Neural cell (in vitro differentiated cells): Measurements from ENCODE around the gene THBS1. TPM values are rescaled to one million over a fixed set of nuclear protein-coding genes. Genes with fewer than 3 reads are reported as not detected.

ENCODE experiments used
- H2AFZ ChIP-seq: fragments of 200-600, 300-800 bp; sonication (generic), shearing (Covaris generic); 2 replicates; pipeline ENCODE4 v1.6.0; 2014; ENCODE audit warnings: low read depth, mild to moderate bottlenecking, antibody characterized with exemption, low read length, moderate library complexity
- H3F3A ChIP-seq: fragments of 200-600 bp; shearing (Covaris generic); 2 replicates; pipeline ENCODE4 v1.6.1; 2016; ENCODE audit warnings: mild to moderate bottlenecking, moderate library complexity, mixed read lengths, antibody characterized with exemption, low read length; ENCODE audit not compliant: insufficient read depth, poor library complexity, severe bottlenecking
- H3K27ac ChIP-seq: fragments of 200-600, 300-800 bp; sonication (generic), shearing (Covaris generic); 2 replicates; pipeline ENCODE4 v1.5.1; 2014; ENCODE audit warnings: mild to moderate bottlenecking, low read length, moderate library complexity
- H3K27me3 ChIP-seq: fragments of 300-800, 200-600 bp; sonication (generic), shearing (Covaris generic); 2 replicates; pipeline ENCODE4 v1.6.0; 2014; ENCODE audit warnings: mild to moderate bottlenecking, low read depth, low read length, moderate library complexity; ENCODE audit not compliant: insufficient read depth
- H3K36me3 ChIP-seq: fragments of 300-800, 200-600 bp; sonication (generic), shearing (Covaris generic); 2 replicates; pipeline ENCODE4 v1.5.1; 2014; ENCODE audit warnings: mild to moderate bottlenecking, antibody characterized with exemption, low read length, moderate library complexity; ENCODE audit not compliant: insufficient read depth
- H3K4me2 ChIP-seq: fragments of 300-800, 200-600 bp; sonication (generic), shearing (Covaris generic); 2 replicates; pipeline ENCODE4 v1.6.0; 2014; ENCODE audit warnings: mild to moderate bottlenecking, low read length
- H3K4me3 ChIP-seq: fragments of 300-800, 200-600 bp; sonication (generic), shearing (Covaris generic); 2 replicates; pipeline ENCODE4 v1.5.1; 2014; ENCODE audit warnings: mild to moderate bottlenecking, low read length, moderate library complexity
- H3K79me2 ChIP-seq: fragments of 200-600 bp; shearing (Covaris generic); replicated peaks from 2 replicates; pipeline ENCODE4 v1.6.0; 2014; ENCODE audit warnings: mild to moderate bottlenecking, low read length, moderate library complexity; ENCODE audit not compliant: insufficient read depth
- H3K9ac ChIP-seq: fragments of 300-800, 200-600 bp; sonication (generic), shearing (Covaris generic); 2 replicates; pipeline ENCODE4 v1.6.1; 2016; ENCODE audit warnings: mild to moderate bottlenecking, low read length, mixed read lengths
- H3K9me2 ChIP-seq: fragments of 200-600 bp; shearing (Covaris generic); 2 replicates; pipeline ENCODE4 v1.6.1; 2016; ENCODE audit warnings: mild to moderate bottlenecking, low read length, mixed read lengths; ENCODE audit not compliant: insufficient read depth
- H3K9me3 ChIP-seq: fragments of 200-600, 300-800 bp; sonication (generic), shearing (Covaris generic); 2 replicates; pipeline ENCODE4 v1.6.1; 2016; ENCODE audit warnings: mild to moderate bottlenecking, mixed run types, low read length, moderate library complexity, mixed read lengths
- H4K20me1 ChIP-seq: fragments of 200-600 bp; shearing (Covaris generic); 2 replicates; pipeline ENCODE4 v1.6.1; 2016; ENCODE audit warnings: mild to moderate bottlenecking, mixed run types; ENCODE audit not compliant: insufficient read depth
- EP300 ChIP-seq: fragments of 450-650 bp; conservative IDR thresholded peaks from 2 replicates; pipeline ENCODE4 v1.6.1; 2014; ENCODE audit warnings: antibody characterized with exemption, mild to moderate bottlenecking, moderate library complexity; ENCODE audit not compliant: poor library complexity, severe bottlenecking
- EZH2 ChIP-seq: fragments of 200-600, 300-800 bp; shearing (Covaris generic), sonication (generic); IDR thresholded peaks from 2 replicates; pipeline ENCODE4 v1.6.1; 2014; ENCODE audit warnings: antibody characterized with exemption, low read length, borderline replicate concordance, mild to moderate bottlenecking; ENCODE audit not compliant: insufficient read depth, poor library complexity, severe bottlenecking
- MXI1 ChIP-seq: fragments of 450-650 bp; conservative IDR thresholded peaks from 2 replicates; pipeline ENCODE4 v1.6.1; 2014; ENCODE audit warnings: antibody characterized with exemption, mild to moderate bottlenecking; ENCODE audit not compliant: poor library complexity, severe bottlenecking
- POLR2AphosphoS5 ChIP-seq: IDR thresholded peaks from 2 replicates; pipeline ENCODE4 v1.6.1; 2012
- RAD21 ChIP-seq: fragments of 450-650 bp; conservative IDR thresholded peaks from 2 replicates; pipeline ENCODE4 v1.6.1; 2014; ENCODE audit warnings: antibody characterized with exemption, mild to moderate bottlenecking, moderate library complexity
- SMC3 ChIP-seq: fragments of 450-650 bp; conservative IDR thresholded peaks from 2 replicates; pipeline ENCODE4 v1.6.1; 2014; ENCODE audit warnings: antibody characterized with exemption, mild to moderate bottlenecking, moderate library complexity; ENCODE audit not compliant: poor library complexity
- TAF1 ChIP-seq: IDR thresholded peaks from 2 replicates; pipeline ENCODE4 v1.6.1; 2012; ENCODE audit warnings: low read depth
- polyA plus RNA-seq: library from polyadenylated mRNA; depleted of rRNA; stranded (reverse); fragments of >200 nt; gene quantifications from 2 replicates; pipeline ENCODE4 v1.2.3, GENCODE V29; 2014
- TF ChIP-seq, protein P1 (sequence below): fragments of 450-650 bp; IDR thresholded peaks from 2 replicates; pipeline ENCODE4 v1.5.1; 2014; ENCODE audit warnings: antibody characterized with exemption, mild to moderate bottlenecking, moderate library complexity; ENCODE audit not compliant: poor library complexity, severe bottlenecking
- TF ChIP-seq, protein P2 (sequence below): IDR thresholded peaks from 2 replicates; pipeline ENCODE4 v1.6.1; 2012; ENCODE audit warnings: borderline replicate concordance

Gene THBS1
- polyA plus RNA-seq, 1 donor from 2014 or later: 0.22 TPM

DNA sequence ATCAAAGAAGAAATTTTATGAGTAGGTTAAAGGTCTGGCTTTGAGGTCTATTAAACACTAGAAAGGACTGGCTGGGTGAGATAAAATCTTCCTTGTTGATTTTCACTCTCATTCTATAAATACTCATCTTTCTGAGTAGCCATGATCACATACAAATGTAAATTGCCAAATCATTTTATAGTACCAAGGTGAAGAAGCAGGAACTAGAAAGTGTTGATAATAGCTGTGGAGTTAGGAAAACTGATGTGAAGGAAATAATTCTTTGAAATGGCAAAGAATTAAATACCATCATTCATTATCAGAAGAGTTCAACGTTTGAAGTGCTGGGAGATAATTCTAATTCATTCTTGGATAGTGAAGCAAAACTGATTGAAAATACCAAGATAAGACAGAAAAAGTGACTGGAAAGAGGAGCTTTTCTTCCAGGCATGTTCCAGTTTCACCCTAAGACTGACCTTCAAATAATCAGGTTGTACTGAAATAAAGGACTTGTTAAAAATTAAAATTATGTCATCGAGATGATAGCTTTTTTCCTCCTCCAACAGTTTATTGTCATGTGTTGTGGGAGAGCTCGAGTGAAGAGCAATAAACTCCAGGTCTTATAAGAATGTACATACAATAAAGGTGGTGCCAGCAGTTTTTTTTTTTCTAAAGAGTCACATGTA lies 17.4 kb downstream of the THBS1 start:
- no peak overlapping the region for H3K4me2 ChIP-seq
- H3K9ac ChIP-seq: no peak overlapping the region
- H2AFZ ChIP-seq: no peak overlapping the region
- no peak for TF ChIP-seq TAF1
- TF ChIP-seq, protein P1, sequence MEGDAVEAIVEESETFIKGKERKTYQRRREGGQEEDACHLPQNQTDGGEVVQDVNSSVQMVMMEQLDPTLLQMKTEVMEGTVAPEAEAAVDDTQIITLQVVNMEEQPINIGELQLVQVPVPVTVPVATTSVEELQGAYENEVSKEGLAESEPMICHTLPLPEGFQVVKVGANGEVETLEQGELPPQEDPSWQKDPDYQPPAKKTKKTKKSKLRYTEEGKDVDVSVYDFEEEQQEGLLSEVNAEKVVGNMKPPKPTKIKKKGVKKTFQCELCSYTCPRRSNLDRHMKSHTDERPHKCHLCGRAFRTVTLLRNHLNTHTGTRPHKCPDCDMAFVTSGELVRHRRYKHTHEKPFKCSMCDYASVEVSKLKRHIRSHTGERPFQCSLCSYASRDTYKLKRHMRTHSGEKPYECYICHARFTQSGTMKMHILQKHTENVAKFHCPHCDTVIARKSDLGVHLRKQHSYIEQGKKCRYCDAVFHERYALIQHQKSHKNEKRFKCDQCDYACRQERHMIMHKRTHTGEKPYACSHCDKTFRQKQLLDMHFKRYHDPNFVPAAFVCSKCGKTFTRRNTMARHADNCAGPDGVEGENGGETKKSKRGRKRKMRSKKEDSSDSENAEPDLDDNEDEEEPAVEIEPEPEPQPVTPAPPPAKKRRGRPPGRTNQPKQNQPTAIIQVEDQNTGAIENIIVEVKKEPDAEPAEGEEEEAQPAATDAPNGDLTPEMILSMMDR: no peak
- no peak for TF ChIP-seq EP300
- TF ChIP-seq POLR2AphosphoS5: no peak
- TF ChIP-seq, protein P2, sequence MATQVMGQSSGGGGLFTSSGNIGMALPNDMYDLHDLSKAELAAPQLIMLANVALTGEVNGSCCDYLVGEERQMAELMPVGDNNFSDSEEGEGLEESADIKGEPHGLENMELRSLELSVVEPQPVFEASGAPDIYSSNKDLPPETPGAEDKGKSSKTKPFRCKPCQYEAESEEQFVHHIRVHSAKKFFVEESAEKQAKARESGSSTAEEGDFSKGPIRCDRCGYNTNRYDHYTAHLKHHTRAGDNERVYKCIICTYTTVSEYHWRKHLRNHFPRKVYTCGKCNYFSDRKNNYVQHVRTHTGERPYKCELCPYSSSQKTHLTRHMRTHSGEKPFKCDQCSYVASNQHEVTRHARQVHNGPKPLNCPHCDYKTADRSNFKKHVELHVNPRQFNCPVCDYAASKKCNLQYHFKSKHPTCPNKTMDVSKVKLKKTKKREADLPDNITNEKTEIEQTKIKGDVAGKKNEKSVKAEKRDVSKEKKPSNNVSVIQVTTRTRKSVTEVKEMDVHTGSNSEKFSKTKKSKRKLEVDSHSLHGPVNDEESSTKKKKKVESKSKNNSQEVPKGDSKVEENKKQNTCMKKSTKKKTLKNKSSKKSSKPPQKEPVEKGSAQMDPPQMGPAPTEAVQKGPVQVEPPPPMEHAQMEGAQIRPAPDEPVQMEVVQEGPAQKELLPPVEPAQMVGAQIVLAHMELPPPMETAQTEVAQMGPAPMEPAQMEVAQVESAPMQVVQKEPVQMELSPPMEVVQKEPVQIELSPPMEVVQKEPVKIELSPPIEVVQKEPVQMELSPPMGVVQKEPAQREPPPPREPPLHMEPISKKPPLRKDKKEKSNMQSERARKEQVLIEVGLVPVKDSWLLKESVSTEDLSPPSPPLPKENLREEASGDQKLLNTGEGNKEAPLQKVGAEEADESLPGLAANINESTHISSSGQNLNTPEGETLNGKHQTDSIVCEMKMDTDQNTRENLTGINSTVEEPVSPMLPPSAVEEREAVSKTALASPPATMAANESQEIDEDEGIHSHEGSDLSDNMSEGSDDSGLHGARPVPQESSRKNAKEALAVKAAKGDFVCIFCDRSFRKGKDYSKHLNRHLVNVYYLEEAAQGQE: no peak
- TF ChIP-seq SMC3: no peak
- TF ChIP-seq EZH2: no peak
- no peak for TF ChIP-seq RAD21
- TF ChIP-seq MXI1: no peak
- H3K9me3 ChIP-seq: no peaks in the 10 kb centered on the region
- H3K9me2 ChIP-seq: no peaks in the 10 kb centered on the region
- no peaks in the 10 kb centered on the region for H3K79me2 ChIP-seq
- no peaks in the 10 kb centered on the region for H3K36me3 ChIP-seq
- H3F3A ChIP-seq: no peaks in the 10 kb centered on the region
- H3K4me3 ChIP-seq: no peak overlapping the region
- H4K20me1 ChIP-seq: no peaks in the 10 kb centered on the region
- no peak overlapping the region for H3K27ac ChIP-seq
- H3K27me3 ChIP-seq: no peaks in the 10 kb centered on the region

DNA sequence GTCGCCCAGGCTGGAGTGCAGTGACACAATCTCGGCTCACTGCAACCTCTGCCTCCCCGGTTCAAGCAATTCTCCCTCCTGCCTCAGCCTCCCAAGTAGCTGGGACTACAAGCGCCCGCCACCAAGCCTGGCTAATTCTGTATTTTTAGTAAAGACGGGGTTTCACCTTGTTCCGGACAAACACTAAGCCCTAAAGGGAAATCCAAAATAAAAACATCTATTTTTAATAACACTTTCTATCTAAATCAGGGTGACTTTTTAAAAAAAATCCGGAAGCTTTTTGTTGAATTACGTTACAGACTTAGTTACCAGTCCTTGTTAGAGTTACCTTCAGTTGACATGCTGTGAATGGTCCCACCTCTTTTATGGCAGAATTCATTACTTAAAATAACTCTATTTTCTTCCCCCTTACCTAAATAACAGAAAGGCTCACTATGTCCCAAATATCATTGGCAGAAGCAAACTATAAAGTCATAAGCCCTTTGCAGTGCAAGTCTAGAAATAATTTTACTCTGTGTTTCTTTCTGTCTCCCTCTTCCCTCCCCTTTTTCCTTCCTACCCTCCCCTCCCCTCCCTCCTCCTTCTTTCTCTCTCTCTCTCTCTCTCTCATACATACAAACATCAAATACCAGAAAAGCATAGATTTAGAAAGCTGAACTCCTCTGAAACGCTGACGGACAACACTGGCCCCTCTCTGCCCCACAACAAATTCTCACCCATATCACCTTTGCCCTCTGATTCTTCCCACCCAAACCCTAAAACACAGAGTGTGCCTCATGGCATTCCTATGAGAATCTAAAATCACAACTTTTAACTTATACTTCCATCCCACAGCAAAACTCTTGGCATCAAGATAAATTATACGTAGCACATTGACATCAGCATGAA lies 18.3 kb downstream of the THBS1 start:
- H3K79me2 ChIP-seq: no peaks in the 10 kb centered on the region
- no peaks in the 10 kb centered on the region for H3K9me2 ChIP-seq
- no peak for TF ChIP-seq TAF1
- TF ChIP-seq, protein P2: no peak
- TF ChIP-seq POLR2AphosphoS5: no peak
- TF ChIP-seq EP300: no peak
- no peak for TF ChIP-seq MXI1
- no peak for TF ChIP-seq SMC3
- no peak for TF ChIP-seq RAD21
- TF ChIP-seq EZH2: no peak
- TF ChIP-seq, protein P1: no peak
- H3K36me3 ChIP-seq: no peaks in the 10 kb centered on the region
- H4K20me1 ChIP-seq: no peaks in the 10 kb centered on the region
- no peak overlapping the region for H2AFZ ChIP-seq
- no peaks in the 10 kb centered on the region for H3K27me3 ChIP-seq
- H3K9me3 ChIP-seq: no peaks in the 10 kb centered on the region
- no peak overlapping the region for H3K27ac ChIP-seq
- no peak overlapping the region for H3K9ac ChIP-seq
- H3K4me3 ChIP-seq: no peak overlapping the region
- H3K4me2 ChIP-seq: no peak overlapping the region
- H3F3A ChIP-seq: no peaks in the 10 kb centered on the region
